ENCODE measurements around the gene MYLK. TPM values are rescaled to one million over a fixed set of nuclear protein-coding genes. Genes with fewer than 3 reads are reported as not detected.

MYLK gene
- total and polyA plus RNA-seq, 7 donors, result 3.2 to 13.7 (median 5.8) TPM

DNA sequence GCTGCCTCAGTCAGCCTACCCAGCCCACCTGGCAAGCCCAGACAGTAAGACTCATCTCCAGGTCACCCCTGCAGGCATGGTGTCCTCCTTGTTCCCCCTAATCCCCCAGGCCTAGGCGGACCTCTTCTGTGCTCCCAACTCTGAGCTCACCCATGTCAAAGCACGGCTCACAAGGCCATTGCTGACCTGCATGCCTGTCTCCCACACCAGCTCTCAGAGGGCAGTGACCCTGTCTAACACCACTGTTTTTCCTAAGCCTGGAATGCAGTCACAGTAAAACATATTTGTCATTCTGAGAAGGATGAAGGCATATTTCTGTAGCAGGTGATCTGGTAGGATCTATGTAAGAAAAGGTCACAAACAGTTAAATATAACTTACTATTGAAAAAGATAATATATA, 189.0 kb downstream of the MYLK start:
- peaks cover 9% of the 10 kb centered on the region for H3K4me1 ChIP-seq
- DNase-seq (no peak), ATAC-seq (no peak)
- no peaks in the 10 kb centered on the region for H3K27me3 ChIP-seq (ENCODE audit: insufficient read depth in 3 of 3, low read length in 2 of 3)
- no peaks in the 10 kb centered on the region for H3K9me3 ChIP-seq
- H3K27ac ChIP-seq, result no peak overlapping the region
- no peaks in the 10 kb centered on the region for H3K36me3 ChIP-seq (ENCODE audit: insufficient read depth in 1 of 2, low read depth in 1 of 2)
- TF ChIP-seq, protein P1, sequence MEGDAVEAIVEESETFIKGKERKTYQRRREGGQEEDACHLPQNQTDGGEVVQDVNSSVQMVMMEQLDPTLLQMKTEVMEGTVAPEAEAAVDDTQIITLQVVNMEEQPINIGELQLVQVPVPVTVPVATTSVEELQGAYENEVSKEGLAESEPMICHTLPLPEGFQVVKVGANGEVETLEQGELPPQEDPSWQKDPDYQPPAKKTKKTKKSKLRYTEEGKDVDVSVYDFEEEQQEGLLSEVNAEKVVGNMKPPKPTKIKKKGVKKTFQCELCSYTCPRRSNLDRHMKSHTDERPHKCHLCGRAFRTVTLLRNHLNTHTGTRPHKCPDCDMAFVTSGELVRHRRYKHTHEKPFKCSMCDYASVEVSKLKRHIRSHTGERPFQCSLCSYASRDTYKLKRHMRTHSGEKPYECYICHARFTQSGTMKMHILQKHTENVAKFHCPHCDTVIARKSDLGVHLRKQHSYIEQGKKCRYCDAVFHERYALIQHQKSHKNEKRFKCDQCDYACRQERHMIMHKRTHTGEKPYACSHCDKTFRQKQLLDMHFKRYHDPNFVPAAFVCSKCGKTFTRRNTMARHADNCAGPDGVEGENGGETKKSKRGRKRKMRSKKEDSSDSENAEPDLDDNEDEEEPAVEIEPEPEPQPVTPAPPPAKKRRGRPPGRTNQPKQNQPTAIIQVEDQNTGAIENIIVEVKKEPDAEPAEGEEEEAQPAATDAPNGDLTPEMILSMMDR (IDR thresholded peaks at IDR 0.05), result no peak
- WGBS, 3 donors, result 68 to 70% (median 70%) methylated on average over 2 of the region's 2 CpGs
- intact Hi-C loops (cut with DNase I), result no loop called here
- H3K4me3 ChIP-seq, result no peak overlapping the region

DNA sequence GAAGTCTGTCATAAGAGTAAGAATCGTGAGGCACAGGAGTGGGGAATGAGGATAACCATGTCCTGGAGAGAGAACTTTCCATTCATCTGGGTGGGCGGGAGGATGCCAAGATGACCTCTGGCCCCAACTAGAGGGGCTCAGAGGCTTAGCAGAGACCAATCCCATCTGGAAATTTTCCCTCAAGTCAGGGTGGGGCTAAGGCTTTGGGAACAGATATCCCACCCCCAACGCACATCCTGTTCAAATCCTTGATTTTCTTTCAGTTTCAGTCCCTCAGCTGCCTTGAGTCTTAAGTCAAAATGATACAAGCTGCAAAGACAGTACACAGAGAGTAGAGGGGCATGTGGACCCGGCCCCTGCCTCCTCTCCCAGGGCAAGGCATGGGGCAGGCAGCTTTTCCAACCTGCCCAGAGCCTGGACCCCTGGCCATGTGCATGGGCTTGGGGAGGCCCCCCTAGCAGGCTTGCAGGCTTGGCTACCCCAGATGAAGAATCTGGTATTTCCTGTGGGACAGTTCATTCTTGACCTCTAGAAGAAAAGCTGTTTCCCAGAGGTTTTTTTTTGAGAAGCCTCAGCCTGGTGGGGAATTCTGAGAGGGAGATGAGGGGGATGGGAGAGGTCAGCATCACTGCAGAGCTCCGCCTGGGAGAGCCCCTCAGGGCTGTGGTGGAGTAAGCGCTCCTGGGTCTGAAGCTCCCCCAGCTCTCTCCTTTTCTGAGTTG, 189.6 kb downstream of the MYLK start:
- H3K4me3 ChIP-seq, result no peak overlapping the region
- H3K9me3 ChIP-seq, result no peaks in the 10 kb centered on the region
- no peaks in the 10 kb centered on the region for H3K36me3 ChIP-seq (ENCODE audit: insufficient read depth in 1 of 2, low read depth in 1 of 2)
- DNase-seq (no peak), ATAC-seq (no peak)
- H3K27ac ChIP-seq, result peak overlapping the region; percentile 46
- intact Hi-C loops (cut with DNase I), result no loop called here
- 65 to 72% (median 70%) methylated on average over 5 to 6 of the region's 6 CpGs for WGBS, 3 donors
- peaks cover 9% of the 10 kb centered on the region for H3K4me1 ChIP-seq
- TF ChIP-seq, protein P1 (IDR thresholded peaks at IDR 0.05), result no peak
- H3K27me3 ChIP-seq (ENCODE audit: insufficient read depth in 3 of 3, low read length in 2 of 3), result no peaks in the 10 kb centered on the region

DNA sequence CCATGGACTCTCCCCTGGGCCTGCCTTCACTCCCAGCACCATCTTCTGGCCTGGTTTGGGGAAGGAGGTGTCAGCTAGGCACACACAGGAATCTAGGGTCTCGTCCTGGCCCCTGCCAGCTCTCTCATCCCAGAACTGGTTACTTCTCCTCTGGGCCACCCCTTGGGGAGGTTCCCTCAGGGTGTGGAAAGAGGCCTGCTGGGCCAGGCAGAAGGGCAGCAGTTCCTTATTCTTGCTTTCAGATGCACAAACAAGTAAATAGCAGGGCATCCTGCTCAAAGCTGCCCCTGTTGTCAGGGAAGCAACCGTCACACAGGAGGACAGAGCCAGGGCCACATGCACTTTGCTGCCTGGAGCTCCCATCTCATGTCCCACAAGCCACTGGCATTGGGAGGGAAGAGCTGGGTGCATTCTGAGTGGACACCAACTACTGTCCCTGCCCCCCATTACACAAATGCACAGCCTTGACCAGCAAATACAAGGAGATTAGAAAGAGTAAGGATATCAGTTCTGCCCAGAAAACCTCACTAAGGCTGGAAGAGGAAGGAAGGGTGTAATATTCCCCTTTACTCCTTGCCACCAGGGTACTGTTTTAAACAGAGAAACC, 190.4 kb downstream of the MYLK start:
- no peak for ATAC-seq
- intact Hi-C loops (cut with DNase I), result no loop called here
- Histone ChIP-seq H3K36me3 (ENCODE audit: insufficient read depth in 1 of 2, low read depth in 1 of 2) (no peaks in the 10 kb centered on the region), H3K27ac (peak overlapping the region; percentile 46), H3K27me3 (ENCODE audit: insufficient read depth in 3 of 3, low read length in 2 of 3) (no peaks in the 10 kb centered on the region), H3K4me1 (peaks cover 9% of the 10 kb centered on the region), H3K9me3 (no peaks in the 10 kb centered on the region), H3K4me3 (no peak overlapping the region)
- no peak for DNase-seq
- TF ChIP-seq, protein P1 (IDR thresholded peaks at IDR 0.05), result no peak
- WGBS, 3 donors, result 69 to 86% (median 84%) methylated on average over 1 to 2 of the region's 2 CpGs

DNA sequence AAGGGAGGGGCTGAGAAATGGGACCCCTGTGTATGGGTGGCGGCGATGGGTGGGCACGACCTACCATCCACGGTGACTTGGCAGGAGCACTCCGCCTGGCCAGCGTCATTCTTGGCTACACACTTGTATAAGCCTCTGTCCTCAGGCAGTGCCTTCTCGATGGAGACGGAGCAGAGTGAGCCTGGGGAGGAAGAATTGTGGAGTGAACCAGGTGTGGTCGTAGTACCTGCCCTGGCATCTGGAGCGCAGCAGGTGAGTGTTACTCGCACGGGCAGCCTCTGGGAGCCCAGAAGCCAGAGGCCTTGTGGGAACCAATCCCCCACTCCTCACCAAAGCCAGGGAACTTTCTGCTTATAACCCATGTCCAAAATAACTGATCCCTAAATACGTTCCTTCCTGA, 191.5 kb downstream of the MYLK start:
- WGBS, 3 donors, result 82 to 86% (median 85%) methylated on average over 13 of the region's 13 CpGs
- H3K4me3 ChIP-seq, result no peak overlapping the region
- ATAC-seq (no peak), DNase-seq (no peak)
- intact Hi-C loops (cut with DNase I), result no loop called here
- no peaks in the 10 kb centered on the region for H3K36me3 ChIP-seq (ENCODE audit: insufficient read depth in 1 of 2, low read depth in 1 of 2)
- H3K27ac ChIP-seq, result no peak overlapping the region
- TF ChIP-seq, protein P1 (IDR thresholded peaks at IDR 0.05), result no peak
- H3K4me1 ChIP-seq, result peaks cover 9% of the 10 kb centered on the region
- no peaks in the 10 kb centered on the region for H3K9me3 ChIP-seq
- no peaks in the 10 kb centered on the region for H3K27me3 ChIP-seq (ENCODE audit: insufficient read depth in 3 of 3, low read length in 2 of 3)
